KOPT-K1 (cell line): ENCODE measurements around the gene MBNL2.

Experiments used
- H3K27ac ChIP-seq: fragments of 200-600 bp; sonication (generic); 2 replicates; pipeline ENCODE4 v1.5.1; 2016; ENCODE audit warnings: antibody characterized with exemption, mild to moderate bottlenecking, low read depth, low read length; ENCODE audit not compliant: poor library complexity, severe bottlenecking
- H3K36me3 ChIP-seq: fragments of 200-600 bp; sonication (generic); 2 replicates; pipeline ENCODE4 v1.5.1; 2017; ENCODE audit warnings: antibody characterized with exemption, mild to moderate bottlenecking, low read length, moderate library complexity; ENCODE audit not compliant: insufficient read depth
- H3K9me3 ChIP-seq: fragments of 200-600 bp; sonication (generic); 2 replicates; pipeline ENCODE4 v1.5.1; 2017; ENCODE audit warnings: antibody characterized with exemption, low read length, mild to moderate bottlenecking; ENCODE audit not compliant: insufficient read depth, poor library complexity, severe bottlenecking

Gene MBNL2

DNA sequence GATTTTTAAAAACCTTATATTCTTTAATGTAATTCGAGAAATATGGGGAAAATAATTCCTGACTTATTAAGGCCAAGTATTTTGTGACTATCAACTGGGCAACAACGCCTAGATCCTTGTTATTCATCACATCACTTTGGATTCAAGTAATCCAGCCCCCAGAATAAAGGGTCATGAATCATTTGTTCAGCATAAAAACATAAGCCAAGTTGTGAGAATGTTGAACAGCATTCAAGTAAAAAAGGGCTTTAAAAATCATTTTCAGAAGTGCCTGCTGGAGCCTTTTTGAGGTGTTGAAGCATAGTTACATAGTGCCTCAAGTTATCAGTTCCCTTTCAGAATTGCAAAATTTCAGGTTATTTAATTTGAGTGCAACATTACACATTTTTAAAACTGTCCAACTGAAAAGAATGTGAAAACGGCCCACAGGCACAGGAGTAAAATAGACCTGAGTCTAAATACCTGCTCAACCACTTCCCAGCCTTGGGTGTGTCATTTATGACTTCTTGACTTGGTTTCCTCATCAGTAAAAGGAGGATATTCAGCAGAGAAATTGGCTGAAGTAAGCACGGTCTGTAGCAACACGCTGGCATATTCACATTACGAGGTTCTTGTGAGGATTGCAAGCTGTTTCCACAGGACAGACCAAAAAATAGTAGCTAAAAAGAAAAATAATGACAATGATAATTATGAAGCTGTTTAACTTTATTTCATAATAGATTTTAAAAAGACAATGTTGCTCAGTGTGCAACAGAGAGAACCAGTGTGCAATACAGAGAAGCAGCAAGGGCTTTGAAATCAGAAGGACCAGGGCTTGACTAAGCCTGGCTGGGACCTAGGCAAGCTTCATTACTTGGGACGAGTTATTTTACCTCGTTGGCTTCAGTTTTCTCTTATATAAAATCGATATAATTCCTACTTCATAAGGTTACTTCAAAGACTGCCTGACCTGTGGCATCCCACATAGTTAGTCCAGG, 56.6 kb downstream of the MBNL2 start:
- H3K27ac ChIP-seq: no peak overlapping the region
- no peaks in the 10 kb centered on the region for H3K36me3 ChIP-seq

DNA sequence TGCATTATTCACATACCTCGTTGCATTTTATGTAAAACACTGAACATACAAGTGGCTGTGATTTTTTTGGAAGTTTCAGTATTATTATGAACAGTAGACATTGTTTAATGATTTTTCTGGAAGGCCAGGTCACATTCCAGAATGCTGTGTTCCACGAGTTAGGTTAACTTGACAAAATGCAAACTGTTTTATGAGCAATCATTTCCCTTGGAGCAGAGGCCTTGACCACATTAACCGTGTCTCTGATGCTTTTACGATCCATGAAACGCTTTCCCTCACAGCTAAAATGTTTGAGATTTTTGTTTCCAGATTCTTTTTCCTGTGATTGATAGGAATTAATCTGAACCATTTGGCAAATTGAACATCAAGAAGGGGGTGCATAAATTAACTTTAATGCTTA, 57.8 kb downstream of the MBNL2 start:
- Histone ChIP-seq H3K9me3 (no peaks in the 10 kb centered on the region), H3K36me3 (no peaks in the 10 kb centered on the region), H3K27ac (no peak overlapping the region)

More for the DNA sequence above, 56.6 kb downstream of the MBNL2 start:
- H3K9me3 ChIP-seq: no peaks in the 10 kb centered on the region

DNA sequence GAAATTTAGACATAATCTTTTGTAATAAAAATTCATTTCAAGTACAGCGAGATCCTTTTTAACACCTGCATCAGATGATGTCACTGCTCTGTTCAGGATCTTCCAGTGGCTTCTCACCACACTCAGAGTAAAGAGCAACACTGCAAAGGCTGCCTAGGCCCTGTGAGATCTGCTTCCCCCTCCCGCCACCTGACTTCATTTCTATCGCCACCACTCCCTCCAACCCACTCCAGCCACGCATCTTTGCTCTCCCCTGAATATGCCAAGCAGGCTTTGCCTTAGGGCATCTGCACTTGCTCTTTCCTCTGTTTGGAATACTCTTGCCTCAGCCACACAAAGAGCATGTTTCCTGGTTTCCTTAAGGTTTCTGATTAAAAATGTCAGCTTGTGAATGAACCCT, 58.3 kb downstream of the MBNL2 start:
- H3K36me3 ChIP-seq: no peaks in the 10 kb centered on the region
- no peaks in the 10 kb centered on the region for H3K9me3 ChIP-seq
- no peak overlapping the region for H3K27ac ChIP-seq

DNA sequence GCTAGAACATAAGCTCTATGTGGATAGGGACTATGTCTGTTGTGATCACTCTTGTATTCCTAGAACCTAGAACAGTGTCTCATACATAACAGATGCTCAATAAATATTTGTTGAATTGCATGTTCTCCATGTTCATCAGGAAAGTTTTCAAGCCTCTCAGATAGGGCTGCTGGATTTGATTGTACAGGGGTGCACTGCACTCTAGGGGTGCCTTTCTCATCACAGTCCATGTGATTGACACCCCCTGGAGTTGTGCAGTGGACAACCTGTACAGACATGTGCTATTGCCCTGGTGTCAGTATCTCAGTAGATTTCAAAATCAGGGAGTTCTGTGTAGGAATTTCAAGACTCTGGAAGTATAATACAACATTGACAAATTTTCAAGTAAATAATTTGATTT, 58.9 kb downstream of the MBNL2 start:
- Histone ChIP-seq H3K9me3 (no peaks in the 10 kb centered on the region), H3K27ac (no peak overlapping the region), H3K36me3 (no peaks in the 10 kb centered on the region)

DNA sequence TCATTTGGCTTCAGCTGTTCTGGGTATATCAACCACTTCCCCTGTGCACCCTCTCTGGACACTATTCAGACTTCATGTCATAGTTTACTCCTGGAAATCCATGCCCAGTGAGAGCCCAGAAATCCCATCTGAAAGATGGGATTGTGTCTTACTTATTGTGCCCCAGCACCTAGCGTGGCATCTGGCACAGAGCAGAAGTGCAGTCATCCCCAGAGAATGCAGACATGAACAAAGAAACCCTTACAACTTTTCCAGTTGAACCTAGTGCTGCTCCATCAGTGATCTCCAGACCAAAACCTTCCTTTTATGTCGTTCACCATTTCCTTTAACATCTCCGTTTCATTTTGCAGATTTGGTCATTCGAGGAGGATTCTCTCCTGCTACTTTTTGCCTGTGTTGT, 60.6 kb downstream of the MBNL2 start:
- Histone ChIP-seq H3K27ac (no peak overlapping the region), H3K36me3 (no peaks in the 10 kb centered on the region), H3K9me3 (no peaks in the 10 kb centered on the region)

DNA sequence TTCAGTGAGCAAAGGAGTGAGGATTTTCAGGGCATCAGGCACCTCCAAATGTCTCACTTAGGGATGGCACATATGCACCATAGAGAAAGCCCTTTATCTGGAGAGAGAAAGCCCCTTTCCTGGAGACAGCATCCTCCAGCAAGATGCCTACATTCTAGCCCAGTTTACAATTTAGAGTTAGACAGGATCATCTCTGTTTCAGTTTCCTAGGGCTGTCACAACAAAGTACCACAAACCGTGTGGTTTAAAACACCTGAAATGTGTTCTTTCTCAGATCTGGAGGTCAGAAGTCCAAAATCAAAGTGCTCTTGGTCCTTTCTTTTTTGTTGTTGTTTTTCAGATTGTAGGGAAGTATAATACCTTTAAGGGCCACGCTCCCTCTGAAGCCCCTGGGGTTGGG, 61.8 kb downstream of the MBNL2 start:
- no peaks in the 10 kb centered on the region for H3K36me3 ChIP-seq
- no peaks in the 10 kb centered on the region for H3K9me3 ChIP-seq
- no peak overlapping the region for H3K27ac ChIP-seq

DNA sequence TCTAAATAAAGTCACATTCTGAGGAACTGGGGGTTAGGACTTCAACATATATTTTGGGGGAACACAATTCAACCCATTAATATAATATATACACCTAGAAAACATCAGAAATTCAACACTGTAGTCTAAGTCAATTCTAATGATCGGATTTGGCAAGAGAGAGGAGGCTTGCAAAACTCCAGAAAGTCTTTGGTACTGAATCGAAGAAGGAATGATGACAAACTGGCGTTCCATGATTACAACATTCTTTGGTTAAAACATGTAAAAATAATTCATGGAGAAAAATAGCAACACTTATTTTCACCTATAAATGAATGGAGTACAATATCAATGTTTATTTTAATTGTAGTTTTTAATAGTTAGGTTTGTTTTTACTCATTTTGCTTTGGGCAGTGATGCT, 62.4 kb downstream of the MBNL2 start:
- no peaks in the 10 kb centered on the region for H3K36me3 ChIP-seq
- H3K27ac ChIP-seq: no peak overlapping the region
- no peaks in the 10 kb centered on the region for H3K9me3 ChIP-seq

DNA sequence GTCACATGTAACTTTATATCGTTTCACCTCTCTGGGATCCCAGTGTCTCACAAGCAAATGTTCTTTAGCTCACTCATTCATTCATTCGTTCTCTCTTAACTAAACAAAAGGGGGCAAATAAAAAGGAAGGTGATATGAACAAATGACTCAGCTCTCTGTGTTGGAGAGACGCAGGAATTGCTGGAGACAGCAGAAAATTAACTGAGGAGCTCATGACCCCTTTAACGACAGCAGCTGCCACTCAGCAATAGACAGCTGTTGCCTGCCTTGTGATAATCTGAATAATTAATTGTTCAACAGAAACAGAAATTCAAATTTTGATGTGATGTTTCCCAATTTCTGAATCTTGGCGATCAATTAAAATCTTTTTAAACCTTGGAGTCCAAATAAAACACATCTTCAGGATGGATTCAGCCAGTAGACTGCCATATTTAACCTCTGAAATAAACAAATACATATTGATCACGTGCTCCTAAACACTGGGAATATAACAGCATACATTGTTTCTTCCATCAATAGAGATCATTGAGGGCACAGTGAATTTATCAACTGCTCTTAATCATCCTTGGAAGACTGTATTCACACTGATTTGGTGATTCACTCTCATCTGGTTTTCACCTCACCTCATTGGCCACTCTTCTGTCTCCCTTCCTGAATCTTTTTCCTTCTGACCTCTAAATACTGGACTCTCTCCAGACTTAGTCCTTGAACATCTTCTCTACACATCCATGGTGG, 63.3 kb downstream of the MBNL2 start:
- Histone ChIP-seq H3K36me3 (no peaks in the 10 kb centered on the region), H3K27ac (no peak overlapping the region), H3K9me3 (no peaks in the 10 kb centered on the region)

DNA sequence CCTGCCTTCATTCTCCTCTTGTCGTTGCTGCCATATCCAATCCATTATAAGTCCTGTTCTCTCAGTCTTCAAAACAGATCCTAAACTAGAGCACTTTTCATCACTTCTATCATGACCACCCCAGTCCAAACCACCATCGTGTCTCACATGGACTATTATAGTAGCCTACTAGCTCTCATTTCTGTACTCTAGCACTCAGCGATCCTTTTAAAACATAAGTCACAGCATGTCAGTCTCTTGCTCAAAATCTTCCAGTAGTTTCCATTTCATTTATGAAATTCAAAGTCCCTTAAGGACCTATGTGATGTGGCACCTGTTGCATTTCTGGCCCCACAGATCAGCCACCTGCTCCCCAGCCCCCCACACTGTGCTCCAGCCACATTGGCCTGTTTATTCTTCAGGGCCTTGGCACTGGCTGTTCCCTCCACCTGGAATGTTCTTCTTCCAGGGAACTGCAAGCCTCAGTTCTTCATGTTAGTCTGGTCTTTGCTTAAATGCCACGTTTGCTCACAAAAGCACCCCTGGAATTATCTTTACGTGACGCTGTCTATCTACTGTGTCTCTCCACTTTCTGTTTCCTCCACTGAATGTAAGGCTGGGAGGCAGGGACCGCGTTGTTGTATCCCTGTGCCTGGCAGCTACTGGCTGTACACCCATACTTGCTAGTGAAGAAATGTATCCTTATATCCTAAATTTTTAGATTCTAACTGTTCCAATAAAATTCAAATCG, 64.3 kb downstream of the MBNL2 start:
- Histone ChIP-seq H3K9me3 (no peaks in the 10 kb centered on the region), H3K27ac (no peak overlapping the region), H3K36me3 (no peaks in the 10 kb centered on the region)

DNA sequence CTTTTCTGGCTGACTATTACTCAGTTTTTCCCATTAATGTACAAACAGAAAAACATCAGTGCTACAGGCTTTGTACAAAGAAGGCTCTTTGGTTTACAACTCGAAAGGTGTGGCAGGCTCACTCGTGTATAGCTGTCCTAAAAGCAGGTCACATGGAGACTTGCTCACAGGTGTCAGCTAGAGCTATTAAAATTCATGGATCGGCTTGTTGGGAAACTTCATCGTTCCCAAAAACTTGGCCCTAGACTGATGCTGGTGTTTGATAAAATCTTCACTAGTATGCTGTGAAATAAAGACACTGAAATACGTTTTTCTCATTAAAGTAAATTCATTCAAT, 64.9 kb downstream of the MBNL2 start:
- Histone ChIP-seq H3K27ac (no peak overlapping the region), H3K9me3 (no peaks in the 10 kb centered on the region), H3K36me3 (no peaks in the 10 kb centered on the region)

DNA sequence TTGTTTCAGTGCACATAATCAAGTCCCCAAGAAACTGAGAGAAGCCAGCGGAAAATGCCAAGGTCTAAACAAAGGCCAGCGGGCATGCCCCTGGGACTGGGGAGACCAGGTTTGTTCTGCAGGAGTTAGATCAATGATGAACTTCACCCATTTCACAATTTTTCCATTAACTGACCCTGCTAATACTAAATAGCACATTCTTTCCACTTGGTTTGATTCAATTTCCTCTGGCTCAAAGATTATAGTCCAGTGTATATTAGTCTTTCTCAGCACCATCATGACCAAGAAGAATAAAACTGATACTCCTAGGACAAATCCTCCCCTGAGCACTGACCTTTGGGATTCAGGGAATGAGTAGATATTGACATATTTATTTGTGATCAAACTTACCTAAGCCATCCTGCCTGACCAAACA, 66.4 kb downstream of the MBNL2 start:
- no peak overlapping the region for H3K27ac ChIP-seq

DNA sequence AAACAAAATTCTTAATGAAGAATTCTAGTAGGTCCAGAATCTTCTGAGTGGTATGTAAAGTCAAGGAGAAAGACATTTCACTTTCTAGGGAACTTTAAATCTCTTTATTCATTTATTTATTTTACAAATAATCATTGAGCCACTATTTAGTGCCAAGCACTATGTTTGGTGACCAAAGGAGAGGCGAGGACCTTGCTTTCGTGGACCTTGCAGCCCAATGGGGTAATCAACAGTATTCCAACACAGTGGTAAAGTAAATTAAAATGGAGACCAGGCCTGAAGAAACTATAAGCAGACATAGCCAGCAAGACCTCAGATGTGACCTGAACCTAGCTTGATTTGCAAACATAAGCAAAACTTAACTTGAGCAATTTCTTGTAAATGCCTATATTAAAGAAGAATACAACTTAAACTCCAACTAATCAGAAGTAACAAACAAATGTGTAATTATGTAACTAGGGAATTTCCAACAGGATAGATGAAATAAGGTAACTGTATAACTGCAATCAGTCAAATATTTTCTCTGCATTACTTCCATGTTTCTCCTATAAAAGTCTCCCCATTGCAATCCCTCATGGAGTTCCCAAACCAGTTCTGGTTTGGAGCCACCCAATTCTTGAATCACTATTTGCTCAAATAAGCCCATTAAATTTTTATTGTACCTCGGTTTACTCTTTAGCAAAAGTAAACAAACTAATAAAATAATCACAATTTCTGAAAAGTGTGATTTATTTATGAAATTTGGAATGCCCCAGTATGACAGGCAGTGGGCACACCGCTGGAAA, 67.6 kb downstream of the MBNL2 start:
- H3K9me3 ChIP-seq: no peaks in the 10 kb centered on the region
- H3K27ac ChIP-seq: no peak overlapping the region

More for the DNA sequence above, 66.4 kb downstream of the MBNL2 start:
- H3K36me3 ChIP-seq: no peaks in the 10 kb centered on the region
- H3K9me3 ChIP-seq: no peaks in the 10 kb centered on the region

DNA sequence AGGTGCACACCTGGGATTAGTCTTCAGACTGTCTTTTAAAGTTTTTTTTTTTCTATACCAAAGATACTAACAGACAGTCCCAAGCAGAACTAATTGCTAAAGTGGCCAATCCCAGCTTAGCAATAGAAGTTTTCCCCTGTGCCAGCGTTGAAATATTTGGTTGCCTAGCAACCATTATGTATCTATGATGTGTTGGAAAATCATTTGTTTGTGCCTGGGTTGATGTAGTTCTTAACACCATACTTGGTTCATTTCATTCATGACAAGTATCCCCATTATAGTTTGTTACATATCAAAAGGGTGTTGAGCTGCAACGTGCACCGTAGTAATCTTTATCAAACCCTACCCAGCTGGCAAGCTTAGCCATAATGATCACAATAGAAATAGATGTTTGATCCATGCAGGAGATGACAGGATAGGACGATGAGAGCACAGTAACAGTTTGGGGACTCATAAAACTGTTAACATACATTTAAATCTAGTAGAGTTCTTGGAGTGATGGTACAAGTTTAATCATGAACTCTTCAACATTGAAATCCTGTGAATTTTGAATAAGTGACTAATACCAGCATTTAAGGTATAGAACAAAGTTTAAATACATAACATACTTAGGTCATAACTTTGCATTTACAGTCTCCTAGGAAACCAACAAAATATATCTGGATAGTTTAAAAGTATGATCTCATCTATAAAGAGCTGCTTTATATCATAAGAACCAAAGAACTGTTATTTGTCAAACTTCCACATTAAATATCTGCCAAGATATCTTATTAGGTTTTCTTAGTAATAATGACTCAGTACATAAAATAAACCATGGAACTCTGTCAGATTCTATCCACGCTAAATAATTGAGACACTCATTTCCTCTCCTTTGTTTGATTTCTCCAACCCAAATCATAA, 73.4 kb downstream of the MBNL2 start:
- no peaks in the 10 kb centered on the region for H3K36me3 ChIP-seq

More for the DNA sequence above, 67.6 kb downstream of the MBNL2 start:
- H3K36me3 ChIP-seq: no peaks in the 10 kb centered on the region

DNA sequence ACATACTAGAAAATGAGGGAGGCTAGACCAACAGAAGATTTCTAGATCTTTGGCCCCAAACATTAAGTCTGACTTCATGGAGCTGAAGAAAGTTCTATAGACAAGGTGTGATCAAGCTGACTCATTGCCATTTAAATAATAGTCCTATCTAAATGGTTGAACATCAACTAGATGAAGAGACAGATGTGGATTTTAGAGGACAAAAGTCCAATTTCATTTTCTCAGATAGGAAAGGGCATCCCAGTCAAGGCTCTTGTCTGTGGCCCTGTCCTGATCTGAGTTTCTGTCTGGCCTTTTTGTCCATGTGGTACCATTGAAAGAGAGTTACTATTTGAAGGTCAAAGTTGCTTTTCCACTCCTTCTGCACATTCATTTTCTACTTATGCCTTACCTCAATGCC, 74.6 kb downstream of the MBNL2 start:
- H3K36me3 ChIP-seq: no peaks in the 10 kb centered on the region
- H3K27ac ChIP-seq: no peak overlapping the region

More for the DNA sequence above, 73.4 kb downstream of the MBNL2 start:
- Histone ChIP-seq H3K27ac (no peak overlapping the region), H3K9me3 (no peaks in the 10 kb centered on the region)

More for the DNA sequence above, 74.6 kb downstream of the MBNL2 start:
- no peaks in the 10 kb centered on the region for H3K9me3 ChIP-seq
